Measurements from ENCODE around the gene NTSR1.

- TF ChIP-seq CTCF (conservative IDR thresholded peaks at IDR 0.05; ENCODE audit: low read depth, low read length) = no peak
- no peak for TF ChIP-seq EZH2phosphoT487 (IDR thresholded peaks at IDR 0.05; ENCODE audit: borderline replicate concordance, low read length)
Observed at GRCh38 chr20:62796699-62797491, 88.3 kb downstream of the NTSR1 start.
